ENCODE data around the gene FOXF2. TPM values are rescaled to one million over a fixed set of nuclear protein-coding genes. Genes with fewer than 3 reads are reported as not detected.

Gene FOXF2
- total RNA-seq, 3 donors from 2014 or later: 0.73 to 4.9 (median 1.6) TPM

- Histone ChIP-seq H3K9me3 (no peaks in the 10 kb centered on the region), H3K27me3 (peaks cover 3 to 97% of the 10 kb centered on the region in 2 donors), H3K36me3 (no peaks in the 10 kb centered on the region), H3K4me3 (peak overlapping the region in 1 of 3 donors; percentile 41), H3K4me1 (peaks cover 4 to 7% of the 10 kb centered on the region in 2 donors), H3K27ac (no peak overlapping the region)
- TF ChIP-seq CTCF (IDR thresholded peaks at IDR 0.05) (no peak), POLR2AphosphoS5 (IDR thresholded peaks at IDR 0.05) (no peak), POLR2A (IDR thresholded peaks at IDR 0.05) (no peak)
- intact Hi-C loops (cut with DNase I; ENCODE audit: low total_unique reads): no loop called here
- DNase-seq (ENCODE audit: low spot score in 2 of 2): no peak
These were observed 10.2 kb upstream of the FOXF2 start for GRCh38 chr6:1379017-1379787.

- TF ChIP-seq POLR2AphosphoS5 (IDR thresholded peaks at IDR 0.05): no peak
- no peak for TF ChIP-seq CTCF (IDR thresholded peaks at IDR 0.05)
- TF ChIP-seq POLR2A (IDR thresholded peaks at IDR 0.05): no peak
- peaks cover 4 to 7% of the 10 kb centered on the region in 2 donors for H3K4me1 ChIP-seq
- no peaks in the 10 kb centered on the region for H3K9me3 ChIP-seq
- no peak overlapping the region for H3K27ac ChIP-seq
- H3K36me3 ChIP-seq: no peaks in the 10 kb centered on the region
- intact Hi-C loops (cut with DNase I; ENCODE audit: low total_unique reads): no loop called here
- H3K4me3 ChIP-seq: no peak overlapping the region
- H3K27me3 ChIP-seq: peaks cover 3 to 97% of the 10 kb centered on the region in 2 donors
- no peak for DNase-seq (ENCODE audit: low spot score in 2 of 2)
These were observed 9.6 kb upstream of the FOXF2 start for GRCh38 chr6:1379788-1380147.

GRCh38 chr6:1380625-1381427, 8.6 kb upstream of the FOXF2 start:
- Histone ChIP-seq H3K36me3 (no peaks in the 10 kb centered on the region), H3K27me3 (peaks cover 3 to 100% of the 10 kb centered on the region in 2 donors), H3K4me1 (peaks cover 4 to 7% of the 10 kb centered on the region in 2 donors), H3K27ac (no peak overlapping the region), H3K4me3 (peak overlapping the region in 1 of 3 donors; percentile 64), H3K9me3 (no peaks in the 10 kb centered on the region)
- no peak for DNase-seq (ENCODE audit: low spot score in 2 of 2)
- intact Hi-C loops (cut with DNase I; ENCODE audit: low total_unique reads): no loop called here
- TF ChIP-seq POLR2AphosphoS5 (IDR thresholded peaks at IDR 0.05) (no peak), CTCF (IDR thresholded peaks at IDR 0.05) (no peak), POLR2A (IDR thresholded peaks at IDR 0.05) (no peak)

GRCh38 chr6:1381481-1382330, 7.7 kb upstream of the FOXF2 start:
- intact Hi-C loops (cut with DNase I; ENCODE audit: low total_unique reads): no loop called here
- Histone ChIP-seq H3K27ac (no peak overlapping the region), H3K9me3 (no peaks in the 10 kb centered on the region), H3K4me3 (peak overlapping the region in 2 of 3 donors; percentile 36 to 64), H3K4me1 (peaks cover 4 to 7% of the 10 kb centered on the region in 2 donors), H3K27me3 (peaks cover 3 to 99% of the 10 kb centered on the region in 2 donors), H3K36me3 (no peaks in the 10 kb centered on the region)
- TF ChIP-seq CTCF (IDR thresholded peaks at IDR 0.05): peak; percentile 16 to 93 (median 60)
- TF ChIP-seq POLR2A (IDR thresholded peaks at IDR 0.05): no peak
- DNase-seq (ENCODE audit: low spot score in 2 of 2): no peak
